WTC11 (cell line): Measurements from ENCODE around the gene FBLN5. TPM values are rescaled to one million over a fixed set of nuclear protein-coding genes. Genes with fewer than 3 reads are reported as not detected.

Source experiments
- ATAC-seq: fragments of 200-7000 bp; cut with Tn5 transposase; 2 replicates; pipeline ENCODE4 v1.10.0; 2021; ENCODE audit warnings: mild to moderate bottlenecking, moderate library complexity
- CTCF ChIA-PET: fragments of 300-600 bp; sonication (Branson Sonifier 250); formaldehyde crosslinking; loops from one replicate; lab custom pipeline; 2021; ENCODE audit warnings: antibody characterized with exemption; lab: Charles Lee
- POLR2A ChIA-PET: fragments of 350-600 bp; sonication (Branson Sonifier 250); formaldehyde crosslinking; loops from one replicate; lab custom pipeline; 2021; ENCODE audit warnings: antibody characterized with exemption; lab: Charles Lee
- DNase-seq: peaks from one replicate; pipeline ENCODE4 v3.0.0; 2021; ENCODE audit warnings: low spot score
- H3K27ac Mint-ChIP-seq: 2 replicates; pipeline ENCODE4 v1.8.0; 2021; ENCODE audit warnings: mixed read lengths
- H3K27me3 Mint-ChIP-seq: 2 replicates; pipeline ENCODE4 v1.8.0; 2021; ENCODE audit warnings: low read depth, mild to moderate bottlenecking, moderate library complexity, mixed read lengths
- H3K36me3 Mint-ChIP-seq: 2 replicates; pipeline ENCODE4 v1.8.0; 2021; ENCODE audit warnings: mixed read lengths
- H3K4me1 Mint-ChIP-seq: 2 replicates; pipeline ENCODE4 v1.8.0; 2022; ENCODE audit warnings: mixed read lengths
- H3K4me3 Mint-ChIP-seq: 2 replicates; pipeline ENCODE4 v1.8.0; 2021; ENCODE audit warnings: mild to moderate bottlenecking, moderate library complexity, mixed read lengths
- H3K9me3 Mint-ChIP-seq: 2 replicates; pipeline ENCODE4 v1.8.0; 2021; ENCODE audit warnings: mixed read lengths
- AFF4 ChIP-seq: sonication (generic); formaldehyde crosslinking; IDR thresholded peaks from 2 replicates; pipeline ENCODE4 v1.8.1; 2023; ENCODE audit warnings: mild to moderate bottlenecking, missing genetic modification reagents, borderline replicate concordance
- ATF2 ChIP-seq: sonication (generic); formaldehyde crosslinking; IDR thresholded peaks from 2 replicates; pipeline ENCODE4 v1.8.1; 2022; ENCODE audit warnings: low read depth, missing genetic modification reagents, borderline replicate concordance
- ATF3 ChIP-seq: sonication (generic); formaldehyde crosslinking; conservative IDR thresholded peaks from 2 replicates; pipeline ENCODE4 v1.8.1; 2022; ENCODE audit warnings: mild to moderate bottlenecking, missing genetic modification reagents
- CTCF ChIP-seq: fragments of 200-600 bp; IDR thresholded peaks from 2 replicates; pipeline ENCODE4 v1.8.0; 2022; ENCODE audit warnings: antibody characterized with exemption
- E2F4 ChIP-seq: sonication (generic); formaldehyde crosslinking; IDR thresholded peaks from 2 replicates; pipeline ENCODE4 v1.8.1; 2022; ENCODE audit warnings: low read depth, mild to moderate bottlenecking, moderate library complexity, missing genetic modification reagents, borderline replicate concordance
- HMGA2 ChIP-seq: fragments of 250-450 bp; sonication (Bioruptor Pico); IDR thresholded peaks from 2 replicates; pipeline ENCODE4 v1.4.0; 2021; ENCODE audit warnings: mild to moderate bottlenecking, moderate library complexity
- IRF1 ChIP-seq: sonication (generic); formaldehyde crosslinking; IDR thresholded peaks from 2 replicates; pipeline ENCODE4 v1.8.0; 2023; ENCODE audit warnings: missing genetic modification reagents
- JUN ChIP-seq: sonication (generic); formaldehyde crosslinking; IDR thresholded peaks from 2 replicates; pipeline ENCODE4 v1.8.0; 2023; ENCODE audit warnings: mild to moderate bottlenecking, missing genetic modification reagents
- KAT7 ChIP-seq: sonication (generic); formaldehyde crosslinking; IDR thresholded peaks from 2 replicates; pipeline ENCODE4 v1.8.1; 2023; ENCODE audit warnings: missing genetic modification reagents, mild to moderate bottlenecking, borderline replicate concordance
- MYBL2 ChIP-seq: sonication (generic); formaldehyde crosslinking; IDR thresholded peaks from 2 replicates; pipeline ENCODE4 v1.8.1; 2023; ENCODE audit warnings: mild to moderate bottlenecking, moderate library complexity, missing genetic modification reagents
- SMAD4 ChIP-seq: sonication (generic); formaldehyde crosslinking; IDR thresholded peaks from 2 replicates; pipeline ENCODE4 v1.8.0; 2022; ENCODE audit warnings: mild to moderate bottlenecking, missing genetic modification reagents
- SOX15 ChIP-seq: fragments of 250-450 bp; sonication (Bioruptor Pico); IDR thresholded peaks from 2 replicates; pipeline ENCODE4 v1.9.0; 2021; ENCODE audit warnings: mild to moderate bottlenecking
- TP53 ChIP-seq: sonication (generic); formaldehyde crosslinking; IDR thresholded peaks from 2 replicates; pipeline ENCODE4 v1.8.1; 2023; ENCODE audit warnings: mild to moderate bottlenecking, missing genetic modification reagents
- USF1 ChIP-seq: sonication (generic); formaldehyde crosslinking; IDR thresholded peaks from 2 replicates; pipeline ENCODE4 v1.8.0; 2022; ENCODE audit warnings: mild to moderate bottlenecking, missing genetic modification reagents
- ZBTB43 ChIP-seq: sonication (generic); formaldehyde crosslinking; IDR thresholded peaks from 2 replicates; pipeline ENCODE4 v1.8.1; 2023; ENCODE audit warnings: mild to moderate bottlenecking, missing genetic modification reagents
- ZNF138 ChIP-seq: sonication (generic); formaldehyde crosslinking; conservative IDR thresholded peaks from 2 replicates; pipeline ENCODE4 v1.8.1; 2022; ENCODE audit warnings: mild to moderate bottlenecking, moderate library complexity, missing genetic modification reagents
- ZNF232 ChIP-seq: sonication (generic); formaldehyde crosslinking; IDR thresholded peaks from 2 replicates; pipeline ENCODE4 v1.8.0; 2022; ENCODE audit warnings: mild to moderate bottlenecking, missing genetic modification reagents
- ZNF317 ChIP-seq: sonication (generic); formaldehyde crosslinking; IDR thresholded peaks from 2 replicates; pipeline ENCODE4 v1.8.1; 2023; ENCODE audit warnings: low read depth, mild to moderate bottlenecking, moderate library complexity, missing genetic modification reagents, borderline replicate concordance
- ZNF671 ChIP-seq: fragments of 250-450 bp; sonication (Bioruptor Pico); IDR thresholded peaks from 2 replicates; pipeline ENCODE4 v1.8.0; 2021; ENCODE audit warnings: mild to moderate bottlenecking
- ZSCAN18 ChIP-seq: fragments of 250-450 bp; sonication (Bioruptor Pico); IDR thresholded peaks from 2 replicates; pipeline ENCODE4 v2.1.2; 2022; ENCODE audit warnings: mild to moderate bottlenecking, moderate library complexity
- total RNA-seq: library from RNA; stranded (reverse); gene quantifications from 3 replicates; pipeline ENCODE4 v1.2.3, GENCODE V29; 2021

FBLN5 gene
- total RNA-seq, 1 experiment from 2014 or later = 4.0 TPM

- TF ChIP-seq ZBTB43 (no peak), IRF1 (CRISPR knock-in tag) (no peak), SOX15 (CRISPR knock-in tag) (no peak), ATF2 (CRISPR knock-in tag) (no peak), MYBL2 (CRISPR knock-in tag) (no peak), CTCF (no peak)
Measured at GRCh38 chr14:91929700-91930099, 17.8 kb downstream of the FBLN5 start (continued).

- no peaks in the 10 kb centered on the region for H3K36me3 Mint-ChIP-seq
- H3K27ac Mint-ChIP-seq = no peak overlapping the region
- H3K27me3 Mint-ChIP-seq = no peaks in the 10 kb centered on the region
- ChIA-PET CTCF (no interaction called here), POLR2A (no interaction called here)
- H3K4me3 Mint-ChIP-seq = no peak overlapping the region
- DNase-seq = no peak
- no peaks in the 10 kb centered on the region for H3K9me3 Mint-ChIP-seq
- H3K4me1 Mint-ChIP-seq = peaks cover 15% of the 10 kb centered on the region
- no peak for ATAC-seq
- TF ChIP-seq SMAD4 (no peak), KAT7 (CRISPR knock-in tag) (no peak), TP53 (CRISPR knock-in tag) (no peak), ATF3 (CRISPR knock-in tag) (no peak), JUN (CRISPR knock-in tag) (no peak), HMGA2 (CRISPR knock-in tag) (no peak), ZSCAN18 (CRISPR knock-in tag) (no peak), ZNF317 (CRISPR knock-in tag) (no peak), AFF4 (CRISPR knock-in tag) (no peak), ZNF232 (no peak), ZNF671 (CRISPR knock-in tag) (no peak), E2F4 (CRISPR knock-in tag) (no peak), SOX15 (CRISPR knock-in tag) (no peak), ZNF138 (no peak), USF1 (no peak)
Measured at GRCh38 chr14:91927800-91928199, 19.7 kb downstream of the FBLN5 start.
